Frontal cortex (tissue), 4 donors: Measurements from ENCODE around the gene ZNF445. TPM values are rescaled to one million over a fixed set of nuclear protein-coding genes. Genes with fewer than 3 reads are reported as not detected.
"Not testable (repeated sequence)": the region's sequence is repeated elsewhere in the genome, so short reads cannot be mapped to it uniquely, and the experiment has no call there.

Source experiments
- DNase-seq, 2 donors: peaks; one replicate each; pipeline ENCODE4 v3.0.0; 2012; ENCODE audit warnings: low spot score in 2 of 2
- FAIRE-seq: peaks from 2 replicates; lab custom pipeline; 2012; peaks lifted over from hg19 to GRCh38; lab: Jason Lieb, UNC
- total RNA-seq: library from RNA; depleted of rRNA; stranded (reverse); fragments of >200 nt; gene quantifications from one replicate; pipeline ENCODE4 v1.2.3, GENCODE V29; 2014
- donor health status: control.
- donor health status: control.
- donor health status: control.

Gene ZNF445
- total RNA-seq, 1 donor from 2014 or later: 29.3 TPM

- FAIRE-seq (no peak), DNase-seq (peak in 1 of 2 donors; percentile 26)
Measured at GRCh38 chr3:44478055-44478468, 592 bp upstream of the ZNF445 start.

- FAIRE-seq (no peak), DNase-seq (no peak)
Measured at GRCh38 chr3:44476963-44477311, 533 bp downstream of the ZNF445 start.

DNA sequence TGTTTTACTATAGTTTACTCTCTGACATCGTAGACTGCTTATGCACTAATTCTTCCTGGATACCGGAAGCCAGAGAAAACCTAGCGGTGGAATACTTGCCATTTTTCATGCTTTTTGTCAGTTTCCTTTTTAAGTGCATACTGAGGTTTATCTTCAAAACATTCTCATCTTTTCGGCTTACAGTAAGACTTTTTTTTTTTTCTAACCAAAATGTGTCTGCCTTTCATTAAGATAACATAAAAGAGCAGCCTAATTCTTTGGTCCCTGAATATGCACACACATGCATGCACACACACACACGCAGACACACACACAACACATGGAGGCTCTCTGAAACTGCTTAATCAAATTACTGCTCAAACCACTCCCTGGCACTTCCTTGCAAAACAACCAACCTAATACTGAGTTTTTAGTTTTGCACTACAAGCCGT lies 1.3 kb downstream of the ZNF445 start:
- DNase-seq (no peak), FAIRE-seq (no peak)

- DNase-seq, FAIRE-seq: not testable (repeated sequence)
Measured at GRCh38 chr3:44474886-44475285, 2.6 kb downstream of the ZNF445 start.

GRCh38 chr3:44470430-44470829 lies 7.0 kb downstream of the ZNF445 start:
- FAIRE-seq (no peak), DNase-seq (no peak)

DNA sequence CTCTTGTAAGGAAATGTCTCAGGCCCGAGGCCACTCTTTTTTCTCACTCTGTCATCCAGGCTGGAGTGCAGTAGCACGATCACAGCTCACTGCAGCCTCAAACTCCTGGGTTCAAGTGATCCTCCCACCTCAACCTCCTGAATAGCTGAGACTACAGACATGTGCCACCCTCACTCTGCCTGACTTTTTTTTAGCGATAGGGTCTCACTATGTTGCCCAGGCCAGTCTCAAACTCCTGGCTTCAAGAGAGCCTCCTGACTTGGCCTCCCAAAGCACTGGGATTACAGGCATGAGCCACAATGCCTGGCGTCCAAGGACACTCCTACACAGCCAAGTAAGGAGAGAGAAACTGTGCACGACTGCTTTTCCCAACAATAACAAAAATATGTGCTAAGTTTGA lies 7.6 kb downstream of the ZNF445 start:
- no peak for FAIRE-seq
- no peak for DNase-seq

GRCh38 chr3:44468572-44469520 lies 8.6 kb downstream of the ZNF445 start:
- DNase-seq: no peak
- FAIRE-seq: no peak

DNA sequence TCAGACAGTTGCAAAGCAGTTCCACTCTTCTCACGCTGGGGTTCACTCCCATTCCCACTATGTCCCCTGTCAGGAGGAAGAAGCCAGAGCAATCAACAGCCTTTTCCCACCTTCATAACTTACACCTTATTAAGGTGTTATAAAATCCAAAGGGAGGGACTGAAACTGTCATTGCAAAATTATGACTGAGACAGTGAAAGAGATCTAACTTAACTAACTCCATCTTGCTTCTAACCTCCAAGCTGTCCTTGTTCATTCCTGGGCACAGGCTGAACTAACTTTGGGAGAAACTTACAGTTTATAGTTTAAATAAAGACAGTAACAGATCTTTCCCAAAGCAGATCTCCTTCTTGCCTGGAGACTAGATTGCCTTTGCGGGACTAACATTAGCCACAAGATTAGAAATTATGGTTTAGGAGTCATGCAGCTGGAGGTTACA lies 9.4 kb downstream of the ZNF445 start:
- FAIRE-seq, DNase-seq: not testable (repeated sequence)

- FAIRE-seq: no peak
- DNase-seq: no peak
Measured at GRCh38 chr3:44467241-44467640, 10.2 kb downstream of the ZNF445 start.

DNA sequence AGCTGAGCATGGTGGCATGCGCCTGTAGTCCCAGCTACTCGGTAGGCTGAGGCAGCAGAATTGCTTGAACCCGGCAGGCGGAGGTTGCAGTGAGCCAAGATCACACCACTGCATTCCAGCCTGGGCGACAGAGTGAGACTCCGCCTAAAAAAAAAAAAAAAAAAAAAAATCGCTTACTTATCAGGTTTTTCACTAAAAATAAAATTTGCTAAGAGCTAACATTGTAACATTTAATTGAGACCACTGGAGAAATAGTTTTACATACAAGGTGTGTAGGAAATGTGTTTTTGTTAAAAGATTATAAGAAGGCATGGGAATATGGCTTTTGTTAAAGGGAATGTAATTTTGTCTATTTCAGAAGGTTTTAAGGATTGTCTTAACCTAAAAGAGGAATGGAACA lies 12.6 kb downstream of the ZNF445 start:
- DNase-seq, FAIRE-seq: not testable (repeated sequence)

DNA sequence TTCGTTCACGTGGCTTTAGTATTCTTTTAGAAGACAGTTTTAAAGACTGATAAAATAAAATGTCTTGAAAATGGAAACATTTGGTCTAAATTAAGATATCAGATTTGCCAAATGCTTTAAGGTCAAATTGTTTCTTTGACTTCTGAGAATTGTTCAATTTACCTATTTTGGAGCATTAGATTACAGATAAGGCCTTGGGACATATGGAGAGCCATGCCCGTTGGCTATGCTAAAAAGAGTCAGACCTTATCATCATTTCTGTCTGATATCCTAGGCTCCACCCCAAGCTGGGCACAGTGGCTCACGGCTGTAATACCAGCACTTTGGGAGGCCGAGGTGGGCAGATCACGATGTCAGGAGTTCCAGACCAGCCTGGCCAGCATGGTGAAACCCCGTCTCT lies 13.0 kb downstream of the ZNF445 start:
- FAIRE-seq (no peak), DNase-seq (no peak)

DNA sequence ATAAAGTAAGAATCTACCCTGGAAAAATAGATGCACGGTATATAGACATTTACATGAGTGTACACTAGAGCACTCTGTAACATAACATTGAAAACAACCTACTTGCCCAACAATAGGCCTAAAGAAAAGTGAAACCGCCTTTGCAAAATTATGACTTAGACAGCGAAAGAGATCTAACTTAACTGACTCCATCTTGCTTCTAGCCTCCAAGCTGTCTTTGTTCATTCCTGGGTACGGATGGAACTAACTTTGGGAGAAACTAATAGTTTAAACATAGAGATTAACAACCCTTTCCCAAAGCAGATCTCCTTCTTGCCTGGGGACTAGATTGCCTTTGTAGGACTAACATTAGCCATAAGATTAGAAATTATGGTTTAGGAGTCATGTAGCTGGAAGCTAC lies 17.4 kb downstream of the ZNF445 start:
- not testable (repeated sequence) for DNase-seq, FAIRE-seq

DNA sequence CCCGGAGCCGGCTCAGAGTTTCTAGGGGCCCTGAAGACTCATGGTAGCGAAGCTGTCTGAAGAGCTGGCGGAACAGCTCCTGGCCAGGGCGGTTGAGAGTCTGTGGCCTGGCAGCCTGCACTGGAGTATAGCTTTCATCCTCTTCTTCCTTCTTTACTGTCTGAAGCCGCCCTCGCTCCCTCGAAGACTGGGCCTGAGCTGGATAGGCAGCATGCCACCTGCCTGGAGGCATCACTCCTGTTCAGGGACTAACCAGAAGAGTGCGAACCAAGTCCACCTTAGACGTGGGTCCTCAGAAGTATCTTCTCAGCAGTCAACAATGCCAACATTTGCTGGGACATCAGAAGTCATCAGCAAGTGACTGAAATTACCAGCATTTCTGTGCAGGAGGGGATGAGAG lies 22.2 kb downstream of the ZNF445 start:
- DNase-seq (no peak), FAIRE-seq (no peak)

DNA sequence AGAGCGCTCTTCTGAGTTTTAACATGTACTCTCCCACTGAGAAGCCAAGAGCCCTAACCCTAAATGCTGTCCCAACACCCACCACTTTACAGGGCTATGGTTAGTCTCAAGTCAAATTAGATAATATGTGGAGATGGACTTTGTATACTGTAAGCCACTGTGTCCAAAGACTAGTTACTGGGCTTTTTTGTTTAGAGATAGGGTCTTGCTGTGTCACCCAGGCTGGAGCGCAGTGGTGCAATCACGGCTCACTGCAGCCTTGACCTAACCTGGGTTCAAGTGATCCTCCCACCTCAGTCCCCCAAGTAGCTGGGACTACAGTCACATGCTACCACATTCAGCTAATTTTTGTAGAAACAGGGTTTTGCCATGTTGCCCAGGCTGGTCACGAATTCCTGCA lies 23.2 kb downstream of the ZNF445 start:
- no peak for DNase-seq
- no peak for FAIRE-seq

GRCh38 chr3:44451441-44451840 lies 26.0 kb downstream of the ZNF445 start:
- no peak for FAIRE-seq

DNA sequence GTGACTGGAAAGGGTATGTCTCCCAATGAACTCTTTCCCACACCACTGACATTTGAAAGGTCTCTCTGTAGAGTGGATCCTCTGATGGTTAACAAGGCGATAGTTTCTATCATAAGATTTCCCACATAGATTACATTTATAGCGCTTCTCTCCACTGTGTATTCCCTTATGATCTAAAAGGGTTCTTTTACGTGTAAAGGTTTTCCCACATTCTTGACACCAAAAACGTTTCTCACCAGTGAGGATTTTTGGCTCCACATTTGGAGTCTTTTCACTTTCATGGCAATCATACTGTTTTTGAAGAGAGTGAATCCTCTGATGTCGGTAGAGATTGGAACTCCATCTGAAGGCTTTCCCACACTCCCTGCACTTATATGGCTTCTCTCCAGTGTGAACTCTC lies 30.5 kb downstream of the ZNF445 start:
- no peak for FAIRE-seq

More at GRCh38 chr3:44451441-44451840, 26.0 kb downstream of the ZNF445 start:
- no peak for DNase-seq

GRCh38 chr3:44445786-44446185 lies 31.7 kb downstream of the ZNF445 start:
- no peak for FAIRE-seq
- DNase-seq: no peak

More for the DNA sequence above, 30.5 kb downstream of the ZNF445 start:
- DNase-seq: no peak

GRCh38 chr3:44444896-44445691 lies 32.4 kb downstream of the ZNF445 start:
- no peak for FAIRE-seq
- DNase-seq: no peak

DNA sequence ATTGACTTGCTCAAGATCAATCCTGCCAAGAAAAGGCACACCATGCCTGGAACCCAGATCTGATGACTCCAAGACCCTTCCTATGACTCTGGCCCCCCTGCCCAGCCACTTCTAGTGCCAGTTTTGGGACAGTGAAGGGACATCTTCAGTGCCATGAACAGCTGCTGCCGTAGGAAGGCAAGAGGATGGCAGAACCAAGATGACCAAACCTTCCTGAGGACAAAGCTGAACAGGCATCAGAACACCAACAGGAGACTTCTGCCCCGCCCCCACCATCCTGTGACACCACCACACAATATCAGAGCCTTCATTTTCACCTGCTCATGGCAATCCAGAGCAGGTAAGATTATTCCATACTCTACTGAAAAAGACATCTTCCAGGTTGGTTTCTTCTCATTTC lies 33.0 kb downstream of the ZNF445 start:
- no peak for DNase-seq
- no peak for FAIRE-seq

DNA sequence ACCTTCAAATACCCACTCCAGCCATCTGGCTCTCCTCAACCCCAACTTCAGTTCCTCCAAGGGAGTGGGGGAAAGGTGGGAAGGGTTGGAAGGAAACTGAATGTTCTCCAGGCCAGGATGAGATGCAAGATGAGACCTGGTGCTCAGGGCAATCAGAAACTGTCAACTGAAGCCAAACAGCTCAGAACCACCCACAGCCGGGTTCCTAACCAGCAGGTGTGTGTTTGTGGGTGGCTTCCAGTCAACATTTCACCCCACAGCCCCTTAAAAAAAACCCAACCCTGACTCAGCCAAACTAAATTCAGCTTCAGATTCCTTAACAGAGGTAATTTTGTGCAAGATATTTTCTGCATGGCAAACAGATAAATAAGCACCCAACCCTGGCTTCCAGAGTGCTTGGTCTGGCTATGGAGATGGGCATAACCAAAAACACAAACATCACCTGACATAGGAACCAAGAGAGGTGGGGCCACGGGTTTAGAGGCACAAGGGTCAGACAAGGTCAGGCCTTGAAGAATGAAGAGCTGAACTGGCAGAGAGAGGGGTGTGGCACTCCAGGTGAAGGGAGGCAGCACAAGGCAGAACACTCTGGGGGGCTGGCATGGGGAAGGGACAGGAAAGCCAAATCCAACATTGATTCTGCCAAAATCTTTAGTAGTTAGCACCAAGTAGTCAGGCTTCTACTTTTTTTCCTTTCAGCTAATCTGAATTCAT lies 34.7 kb downstream of the ZNF445 start:
- FAIRE-seq: no peak
- DNase-seq: no peak
